ENCODE results near the gene COX6A2.
A peak's percentile ranks its signal among the peaks of the same experiment; 100 is the strongest.

Gene COX6A2

DNA sequence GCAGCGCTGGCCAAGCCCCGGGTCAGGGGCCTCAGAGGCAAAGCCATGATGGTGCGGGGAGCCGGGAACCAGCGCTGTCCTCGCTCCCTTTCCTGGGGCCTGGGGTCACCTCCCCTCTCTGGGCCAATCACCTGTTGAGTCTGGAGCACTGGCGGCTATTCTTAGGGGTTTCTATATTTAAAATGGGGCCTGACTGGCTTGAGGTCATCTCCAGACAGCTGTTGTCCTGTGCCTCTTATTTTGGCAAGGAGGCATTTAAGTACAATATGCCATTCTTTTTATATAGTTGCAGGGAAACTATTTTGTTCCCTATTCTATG, at the start of gene COX6A2:
Gene COX6A2 (minus strand): TSS at position 82 of the 319 bp plus-strand sequence. CDS start 35 bp downstream, at position 47.
- DNase-seq (ENCODE audit: low spot score): no peak

DNA sequence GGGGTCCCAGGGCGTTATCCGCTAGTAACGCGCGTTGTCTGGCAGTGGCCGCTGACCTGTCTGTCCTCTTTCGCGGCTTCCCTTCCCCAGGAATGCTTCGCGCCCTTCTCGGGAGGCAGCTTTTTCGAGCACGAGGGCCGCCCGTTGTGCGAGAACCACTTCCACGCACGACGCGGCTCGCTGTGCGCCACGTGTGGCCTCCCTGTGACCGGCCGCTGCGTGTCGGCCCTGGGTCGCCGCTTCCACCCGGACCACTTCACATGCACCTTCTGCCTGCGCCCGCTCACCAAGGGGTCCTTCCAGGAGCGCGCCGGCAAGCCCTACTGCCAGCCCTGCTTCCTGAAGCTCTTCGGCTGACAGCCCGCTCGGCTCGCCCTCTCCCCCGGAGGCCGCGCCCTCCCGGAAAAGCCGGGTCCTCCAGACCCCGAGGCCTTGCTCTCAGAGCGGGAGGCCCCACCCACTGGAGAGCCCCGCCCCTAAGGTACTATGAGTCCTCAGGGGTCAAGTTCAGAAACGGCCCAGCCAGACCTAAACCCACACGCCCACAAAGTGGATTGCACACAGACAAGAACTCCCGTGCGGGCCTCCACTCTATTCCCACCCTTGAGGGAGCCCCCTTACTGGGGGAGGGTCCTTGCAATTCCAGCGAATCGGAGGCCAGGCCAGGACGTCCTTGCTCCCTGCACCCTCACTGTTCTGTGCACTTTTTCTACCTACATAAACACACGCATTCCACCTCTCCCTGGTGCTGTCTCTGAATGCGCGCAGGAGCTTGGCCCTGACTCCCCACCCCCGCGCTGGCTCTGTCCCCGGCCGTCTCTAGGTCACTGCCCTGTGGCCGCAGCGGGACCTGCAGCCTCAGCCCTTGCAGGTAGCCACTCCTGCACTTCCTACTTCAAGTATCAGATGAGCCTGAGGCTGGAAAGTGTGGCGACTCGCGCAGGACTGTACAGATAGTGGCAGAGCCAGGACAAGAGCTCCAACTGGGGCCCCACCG, 49.4 kb upstream of the COX6A2 start:
- peak; percentile 68 for DNase-seq (ENCODE audit: low spot score)

DNA sequence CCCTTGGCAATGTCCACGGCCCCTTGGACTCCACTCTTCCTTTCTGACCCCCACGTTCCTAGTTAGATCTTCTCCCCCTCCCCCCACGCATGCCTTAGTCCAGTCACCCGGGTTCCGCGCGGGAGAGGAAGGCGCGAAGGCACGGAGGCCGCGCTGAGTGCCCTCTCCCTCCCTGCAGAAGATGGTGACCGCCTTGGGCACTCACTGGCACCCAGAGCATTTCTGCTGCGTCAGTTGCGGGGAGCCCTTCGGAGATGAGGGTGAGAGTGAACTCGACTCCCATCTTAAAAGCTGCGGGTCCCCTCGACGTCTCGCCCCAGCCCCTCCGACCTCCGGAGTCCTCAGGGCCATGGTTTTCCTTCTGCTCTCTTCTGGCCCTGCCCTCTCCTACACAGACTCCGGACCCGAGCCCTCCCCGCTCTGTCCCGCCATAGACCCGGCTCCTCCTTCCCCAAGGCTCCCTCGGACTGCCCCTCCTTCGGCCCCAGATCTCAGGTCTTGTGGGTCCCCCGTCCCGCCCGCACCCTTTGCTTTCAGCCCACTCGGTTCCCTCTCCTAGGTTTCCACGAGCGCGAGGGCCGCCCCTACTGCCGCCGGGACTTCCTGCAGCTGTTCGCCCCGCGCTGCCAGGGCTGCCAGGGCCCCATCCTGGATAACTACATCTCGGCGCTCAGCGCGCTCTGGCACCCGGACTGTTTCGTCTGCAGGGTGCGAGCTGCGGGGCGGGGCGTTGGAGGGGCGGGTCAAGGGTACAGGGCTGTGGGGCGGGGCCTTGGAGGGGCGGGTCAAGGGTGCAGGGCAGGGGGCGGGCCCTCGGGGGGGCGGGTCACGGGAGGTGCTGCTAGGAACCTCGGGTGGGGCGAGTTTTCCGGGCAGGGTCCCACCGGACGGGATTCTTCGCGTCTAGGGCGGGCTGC, 48.4 kb upstream of the COX6A2 start:
- DNase-seq (ENCODE audit: low spot score): peak; percentile 70

DNA sequence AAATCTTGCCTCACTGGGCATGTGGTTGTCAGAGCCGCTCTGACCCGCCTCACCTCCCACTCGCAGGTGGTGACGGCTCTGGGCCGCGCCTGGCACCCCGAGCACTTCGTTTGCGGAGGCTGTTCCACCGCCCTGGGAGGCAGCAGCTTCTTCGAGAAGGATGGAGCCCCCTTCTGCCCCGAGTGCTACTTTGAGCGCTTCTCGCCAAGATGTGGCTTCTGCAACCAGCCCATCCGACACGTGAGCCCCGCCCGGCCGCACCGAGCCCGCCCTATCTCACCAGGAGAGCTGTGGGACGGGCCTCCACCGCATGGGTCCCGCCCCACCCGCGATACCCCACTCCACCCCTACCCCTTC, 47.8 kb upstream of the COX6A2 start:
- no peak for DNase-seq (ENCODE audit: low spot score)

DNA sequence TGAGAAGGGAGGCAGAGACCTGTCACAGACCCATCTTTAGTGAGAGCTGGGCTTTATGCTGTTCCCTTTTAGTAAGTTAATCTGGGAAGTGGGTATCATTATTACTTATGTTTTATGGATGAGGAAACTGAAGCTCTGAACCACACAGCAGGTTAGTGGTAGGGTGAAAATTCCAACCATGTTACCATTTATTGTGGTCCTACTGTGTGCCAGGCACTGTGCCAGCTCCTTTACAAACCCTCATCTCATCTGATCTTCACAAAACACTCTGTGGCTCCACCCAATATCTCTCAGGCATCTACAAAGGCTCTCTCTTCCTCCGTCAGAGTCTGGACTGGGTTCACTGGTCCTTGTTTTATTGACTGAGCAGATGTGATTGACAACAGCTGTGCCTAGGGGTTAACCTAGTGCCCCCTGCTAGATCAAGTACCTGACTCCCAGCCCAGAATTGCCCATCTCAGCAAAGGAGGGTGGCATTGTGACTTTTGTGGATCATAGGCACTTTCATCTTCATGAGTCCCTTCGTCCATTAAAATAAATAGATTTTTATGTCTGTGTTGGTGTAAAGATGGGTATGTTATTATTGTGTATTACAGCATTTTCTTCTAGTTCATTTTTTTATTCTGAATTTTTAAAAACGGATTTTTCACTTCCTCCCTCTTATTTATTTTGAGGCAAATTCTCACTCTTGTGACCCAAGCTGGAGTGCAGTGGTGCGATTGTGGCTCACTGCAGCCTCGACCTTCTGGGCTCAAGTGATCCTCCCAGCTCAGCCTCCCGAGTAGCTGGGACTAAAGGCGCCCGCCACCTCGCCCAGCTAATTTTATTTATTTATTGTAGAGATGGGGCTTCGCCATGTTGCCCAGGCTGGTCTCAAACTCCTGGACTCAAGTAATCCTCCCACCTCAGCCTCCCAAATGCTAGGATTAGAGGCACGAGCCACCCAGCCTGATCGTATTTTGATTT, 46.9 kb upstream of the COX6A2 start:
- no peak for DNase-seq (ENCODE audit: low spot score)

DNA sequence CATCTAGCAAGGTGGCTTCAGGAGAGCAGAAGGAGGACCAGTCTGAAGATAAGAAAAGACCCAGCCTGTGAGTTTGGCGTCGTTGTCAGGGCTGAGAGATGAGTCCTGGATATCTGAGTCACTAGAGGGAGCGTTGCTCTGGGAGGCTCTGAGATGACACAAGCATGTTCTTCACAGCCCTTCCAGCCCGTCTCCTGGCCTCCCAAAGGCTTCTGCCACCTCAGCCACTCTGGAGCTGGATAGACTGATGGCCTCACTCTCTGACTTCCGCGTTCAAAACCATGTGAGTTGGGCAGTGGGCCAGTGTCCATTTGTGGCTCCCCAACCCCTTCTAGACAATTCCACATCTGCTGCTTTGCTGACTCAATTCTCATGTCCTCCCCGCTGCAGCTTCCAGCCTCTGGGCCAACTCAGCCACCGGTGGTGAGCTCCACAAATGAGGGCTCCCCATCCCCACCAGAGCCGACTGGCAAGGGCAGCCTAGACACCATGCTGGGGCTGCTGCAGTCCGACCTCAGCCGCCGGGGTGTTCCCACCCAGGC, 46.1 kb upstream of the COX6A2 start:
- no peak for DNase-seq (ENCODE audit: low spot score)

DNA sequence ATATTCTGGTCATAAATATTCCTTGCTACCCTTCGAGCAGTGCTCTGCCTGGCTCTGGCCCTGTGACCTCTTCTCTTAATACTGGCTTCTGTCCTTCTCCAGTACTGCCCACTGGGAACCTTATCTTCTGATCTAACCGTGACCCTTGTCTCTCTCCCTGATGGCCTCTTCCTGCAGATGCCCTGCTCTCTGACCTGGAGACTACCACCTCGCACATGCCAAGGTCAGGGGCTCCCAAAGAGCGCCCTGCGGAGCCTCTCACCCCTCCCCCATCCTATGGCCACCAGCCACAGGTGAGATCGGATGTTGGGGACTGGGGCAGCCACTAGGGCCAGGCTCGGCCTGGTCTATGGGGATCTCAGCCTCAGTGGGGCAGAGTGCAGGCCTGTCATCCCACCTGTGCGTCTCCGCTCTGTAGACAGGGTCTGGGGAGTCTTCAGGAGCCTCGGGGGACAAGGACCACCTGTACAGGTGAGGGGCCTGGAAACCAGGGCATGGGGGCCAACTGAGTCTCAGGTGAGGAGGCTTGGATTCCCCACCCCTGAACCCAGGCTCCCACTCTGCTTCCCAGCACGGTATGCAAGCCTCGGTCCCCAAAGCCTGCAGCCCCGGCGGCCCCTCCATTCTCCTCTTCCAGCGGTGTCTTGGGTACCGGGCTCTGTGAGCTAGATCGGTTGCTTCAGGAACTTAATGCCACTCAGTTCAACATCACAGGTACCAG, 45.3 kb upstream of the COX6A2 start:
- no peak for DNase-seq (ENCODE audit: low spot score)

DNA sequence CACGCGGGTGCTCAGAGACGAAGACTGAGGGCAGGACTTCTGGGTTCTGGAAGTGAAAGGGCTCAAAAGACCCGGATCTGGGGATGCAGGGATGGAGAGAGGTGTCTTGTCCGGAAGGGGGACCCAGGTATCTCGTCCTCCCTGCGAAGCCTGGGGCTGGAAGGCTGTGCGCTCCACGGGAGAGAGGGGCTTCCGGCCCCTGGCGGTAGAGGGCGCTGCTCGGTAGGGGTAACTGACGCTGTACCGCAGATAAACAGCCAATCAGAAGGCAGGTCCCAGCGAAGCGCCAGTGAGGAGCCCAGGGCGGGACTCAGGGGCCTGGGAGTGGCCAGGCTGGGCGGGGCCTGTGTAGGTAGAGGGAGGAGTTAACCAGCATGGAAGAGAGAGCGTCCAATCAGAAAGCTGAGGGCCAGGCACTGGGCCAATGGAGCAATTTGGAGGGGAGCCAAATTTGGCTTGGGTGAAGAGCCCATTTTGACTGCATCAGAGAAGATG, 44.6 kb upstream of the COX6A2 start:
- peak; percentile 89 for DNase-seq (ENCODE audit: low spot score)

DNA sequence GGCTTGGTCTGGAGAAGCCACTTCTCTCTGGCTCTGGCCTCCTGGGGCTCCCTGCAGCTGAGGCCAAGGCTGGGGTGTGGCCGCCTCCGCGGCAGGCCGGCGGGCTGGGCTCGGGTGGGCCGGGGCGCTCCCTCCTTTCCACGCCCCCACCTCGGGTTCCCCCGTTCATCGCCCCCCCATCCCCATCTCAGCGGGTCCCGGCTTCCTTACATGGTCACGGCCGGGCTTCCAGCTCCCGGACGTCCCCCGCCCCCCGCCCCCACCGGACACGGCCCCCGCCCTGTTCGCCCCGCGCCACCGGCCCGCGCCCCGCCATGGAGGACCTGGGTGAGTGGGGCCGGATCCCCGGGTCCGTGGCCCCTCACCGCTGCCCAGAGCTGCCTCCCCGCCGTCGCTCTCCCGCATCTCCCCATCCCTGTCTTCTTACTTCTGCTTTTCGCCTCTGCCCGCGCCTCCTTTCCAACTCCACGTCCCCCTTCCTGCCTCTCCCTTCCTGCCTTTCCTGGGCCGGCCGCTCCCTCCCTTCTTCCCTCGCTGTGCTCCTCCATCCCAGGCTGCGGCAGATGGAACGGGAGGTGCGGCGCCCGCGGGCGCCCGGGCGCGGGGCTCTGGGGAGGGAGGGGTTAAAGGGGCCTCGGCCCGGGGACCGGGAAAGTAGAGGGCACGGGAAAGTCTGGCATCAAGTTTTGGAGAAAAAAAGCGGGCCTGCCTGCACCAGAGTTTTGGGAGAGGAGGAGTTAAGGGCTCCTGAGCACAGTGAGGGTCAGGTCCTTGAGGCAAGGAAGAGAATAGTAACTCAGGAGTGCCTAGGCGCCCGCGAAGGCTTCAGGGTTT, 43.9 kb upstream of the COX6A2 start, which contains the start of gene TGFB1I1:
Gene TGFB1I1 (plus strand): TSS at position 278 of the 834 bp plus-strand sequence. CDS start 37 bp downstream, at position 315.
- DNase-seq (ENCODE audit: low spot score): peak; percentile 55

DNA sequence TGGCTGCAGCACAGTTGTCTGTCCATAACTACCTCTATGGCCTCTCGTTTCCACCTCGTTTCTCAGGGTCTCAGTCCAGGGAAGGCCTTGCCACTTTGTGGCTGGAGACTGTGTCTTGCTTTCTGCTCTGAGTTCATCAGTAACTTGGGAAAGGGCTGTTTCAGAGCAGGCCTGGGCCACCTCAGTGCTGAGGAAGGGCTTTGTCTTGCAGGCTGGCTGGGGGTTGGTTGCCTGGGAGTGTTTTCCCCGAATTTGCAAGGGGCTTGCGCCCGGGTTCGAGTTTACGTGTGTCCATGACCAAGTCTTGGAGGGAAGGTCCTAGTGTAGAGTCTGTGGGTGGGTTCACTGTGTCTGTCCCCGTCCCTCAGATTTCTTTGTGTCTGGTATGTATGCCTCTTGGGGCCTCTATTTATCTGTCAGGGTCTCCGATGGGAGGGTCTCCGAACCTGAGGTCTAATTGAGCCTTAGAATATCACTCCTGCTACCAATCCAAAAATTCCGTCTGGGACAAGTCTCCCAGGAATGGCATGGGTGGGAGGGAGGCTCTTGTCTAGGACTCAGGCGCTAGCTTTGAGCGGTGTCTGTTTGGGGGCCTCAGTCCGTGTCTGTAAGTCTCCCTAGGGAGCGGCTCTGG, 43.2 kb upstream of the COX6A2 start:
- no peak for DNase-seq (ENCODE audit: low spot score)

DNA sequence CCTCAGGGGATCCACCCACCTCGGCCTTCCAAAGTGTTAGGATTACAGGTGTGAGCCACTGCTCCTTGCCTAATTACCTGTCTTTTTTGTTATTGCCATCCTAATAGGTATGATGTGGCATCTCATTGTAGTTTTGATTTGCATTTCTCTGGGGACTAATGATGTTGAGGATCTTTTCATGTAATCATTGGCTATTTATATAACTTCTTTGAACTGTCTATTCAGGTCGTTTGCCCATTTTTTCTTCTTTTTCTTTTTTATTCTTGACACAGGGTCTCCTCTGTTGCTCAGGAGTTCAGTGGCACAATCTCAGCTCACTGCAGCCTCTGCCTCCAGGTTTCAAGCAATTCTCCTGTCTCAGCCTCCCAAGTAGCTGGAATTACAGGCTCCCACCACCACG, 42.5 kb upstream of the COX6A2 start:
- no peak for DNase-seq (ENCODE audit: low spot score)

DNA sequence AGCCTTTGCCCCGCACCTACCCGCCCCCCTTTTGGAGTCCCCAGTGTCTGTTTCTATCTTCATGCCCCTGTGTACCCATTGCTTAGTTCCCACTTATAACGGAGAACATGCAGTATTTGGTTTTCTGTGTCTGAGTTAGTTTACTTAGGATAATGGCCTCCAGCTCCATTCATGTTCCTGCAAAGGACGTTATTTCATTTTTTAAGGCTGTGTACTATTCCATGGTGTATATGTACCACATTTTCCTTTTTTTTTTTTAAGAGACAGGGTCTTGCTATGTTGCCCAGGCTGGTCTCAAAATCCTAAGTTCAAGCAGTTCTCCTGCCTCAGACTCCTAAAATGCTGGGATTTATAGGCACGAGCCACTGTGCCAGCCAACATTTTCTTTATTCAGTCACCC, 39.7 kb upstream of the COX6A2 start:
- DNase-seq (ENCODE audit: low spot score): no peak

DNA sequence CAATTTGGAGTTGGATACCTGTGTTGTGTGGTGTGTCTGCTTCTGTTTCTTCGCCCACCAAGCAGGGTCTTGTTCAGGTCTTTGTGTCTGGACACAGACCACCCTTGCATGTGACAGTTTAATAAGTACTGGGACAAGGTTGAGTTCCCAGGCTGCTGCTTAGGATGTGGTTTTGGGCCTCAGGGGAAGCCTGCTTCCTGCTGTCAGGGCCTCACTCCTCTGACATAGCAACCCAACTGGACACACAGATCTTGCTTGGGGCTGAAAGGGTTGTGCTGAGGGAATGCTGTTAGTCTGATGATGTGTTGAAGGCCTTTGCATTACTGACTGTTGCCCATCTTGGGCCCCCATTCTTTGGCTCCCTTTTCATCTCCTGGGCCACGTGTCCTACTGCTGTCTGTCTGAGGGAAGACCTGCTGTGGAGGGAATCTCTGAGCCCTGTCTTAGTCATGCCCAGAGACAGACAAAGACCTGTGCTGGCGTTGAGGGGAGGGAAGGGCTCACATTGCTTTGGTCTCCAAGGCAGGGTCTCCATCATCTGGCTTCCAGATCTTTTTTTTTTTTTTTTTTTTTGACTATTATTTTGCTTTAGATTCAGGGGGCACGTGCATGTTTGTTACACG, 39.1 kb upstream of the COX6A2 start:
- DNase-seq (ENCODE audit: low spot score): no peak

DNA sequence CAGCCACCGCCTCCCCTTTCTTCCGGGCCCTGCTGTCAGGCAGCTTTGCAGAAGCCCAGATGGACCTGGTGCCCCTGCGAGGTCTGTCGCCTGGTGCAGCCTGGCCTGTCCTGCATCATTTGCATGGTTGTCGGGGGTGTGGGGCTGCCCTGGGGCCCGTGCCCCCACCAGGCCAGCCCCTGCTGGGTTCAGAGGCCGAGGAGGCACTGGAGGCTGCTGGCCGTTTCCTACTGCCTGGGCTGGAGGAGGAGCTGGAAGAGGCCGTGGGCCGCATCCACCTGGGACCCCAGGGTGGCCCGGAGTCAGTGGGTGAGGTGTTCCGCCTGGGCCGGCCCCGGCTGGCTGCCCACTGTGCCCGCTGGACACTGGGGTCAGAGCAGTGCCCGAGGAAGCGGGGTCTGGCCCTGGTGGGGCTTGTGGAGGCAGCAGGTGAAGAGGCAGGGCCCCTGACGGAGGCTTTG, 38.3 kb upstream of the COX6A2 start:
- DNase-seq (ENCODE audit: low spot score): no peak

DNA sequence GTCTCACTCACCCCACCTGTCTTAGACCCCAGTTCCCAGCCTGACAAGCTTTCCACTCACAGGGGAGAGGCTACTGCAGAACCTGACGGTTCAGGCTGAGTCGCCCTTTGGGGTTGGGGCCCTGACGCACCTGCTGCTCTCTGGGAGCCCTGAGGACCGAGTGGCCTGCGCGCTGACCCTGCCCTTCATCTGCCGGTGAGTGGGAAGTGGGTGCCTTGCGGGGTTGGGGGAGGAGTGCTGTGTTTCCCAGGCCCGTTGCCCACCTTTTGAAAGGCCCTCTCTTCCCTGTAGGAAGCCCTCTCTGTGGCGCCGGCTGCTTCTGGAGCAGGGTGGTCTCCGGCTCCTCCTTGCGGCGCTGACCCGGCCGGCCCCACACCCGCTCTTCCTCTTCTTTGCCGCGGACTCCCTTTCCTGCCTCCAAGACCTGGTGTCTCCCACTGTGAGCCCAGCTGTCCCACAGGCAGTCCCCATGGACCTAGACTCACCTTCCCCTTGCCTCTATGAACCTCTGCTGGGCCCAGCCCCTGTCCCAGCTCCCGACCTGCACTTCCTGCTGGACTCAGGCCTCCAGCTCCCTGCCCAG, 37.7 kb upstream of the COX6A2 start:
- DNase-seq (ENCODE audit: low spot score): no peak

DNA sequence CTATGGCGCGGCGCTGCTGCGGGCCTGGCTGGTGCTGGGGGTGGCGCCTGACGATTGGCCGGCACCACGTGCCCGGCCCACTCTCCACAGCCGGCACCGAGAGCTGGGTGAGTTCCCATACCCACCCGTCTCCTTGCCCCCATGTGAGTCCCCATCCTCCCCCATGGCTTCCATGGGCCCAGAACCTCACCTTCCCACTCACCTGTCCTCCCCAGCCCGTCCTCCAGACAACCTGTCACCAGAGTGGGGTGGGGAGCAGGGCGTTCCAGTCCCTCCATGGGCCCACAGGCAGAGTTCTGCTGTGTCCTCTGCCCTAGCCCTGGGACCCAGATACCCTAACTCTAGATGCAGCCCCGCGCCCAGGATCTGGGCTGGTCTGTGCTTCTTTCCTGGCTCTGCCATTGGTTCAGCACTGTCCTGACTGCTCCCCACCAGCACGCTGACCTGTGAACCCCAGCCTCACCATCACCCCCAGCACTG, 36.7 kb upstream of the COX6A2 start:
- DNase-seq (ENCODE audit: low spot score): no peak

DNA sequence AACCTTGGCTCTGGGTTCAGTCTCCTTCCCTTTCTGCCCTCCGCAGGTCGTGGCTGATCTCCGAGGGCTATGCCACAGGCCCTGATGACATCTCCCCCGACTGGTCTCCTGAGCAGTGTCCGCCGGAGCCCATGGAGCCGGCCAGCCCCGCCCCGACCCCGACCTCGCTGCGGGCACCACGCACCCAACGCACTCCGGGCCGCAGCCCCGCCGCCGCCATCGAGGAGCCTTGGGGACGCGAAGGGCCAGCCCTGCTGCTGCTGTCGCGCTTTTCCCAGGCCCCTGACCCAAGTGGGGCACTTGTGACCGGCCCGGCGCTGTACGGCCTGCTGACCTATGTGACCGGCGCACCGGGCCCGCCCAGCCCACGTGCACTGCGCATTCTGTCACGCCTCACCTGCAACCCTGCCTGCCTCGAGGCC, 36.2 kb upstream of the COX6A2 start:
- DNase-seq (ENCODE audit: low spot score): no peak

Measured in kidney tubule cell (primary cell).